HAP-1 (cell line): ENCODE data around the gene RUFY1.

Experiments
- DNase-seq, 2 experiments: peaks; one replicate each; pipeline ENCODE4 v3.0.0-alpha.2; 2016 to 2020; ENCODE audit warnings: low spot score in 2 of 2
- H3K27me3 ChIP-seq: fragments of 250-450 bp; sonication (Bioruptor Pico); 2 replicates; pipeline ENCODE4 v1.5.1; 2020; ENCODE audit warnings: low read depth, mild to moderate bottlenecking, moderate library complexity
- H3K36me3 ChIP-seq: fragments of 250-450 bp; sonication (Bioruptor Pico); replicated peaks from 2 replicates; pipeline ENCODE4 v1.5.1; 2020; ENCODE audit warnings: mild to moderate bottlenecking
- H3K4me1 ChIP-seq: fragments of 250-450 bp; sonication (Bioruptor Pico); 2 replicates; pipeline ENCODE4 v1.5.1; 2020; ENCODE audit warnings: mild to moderate bottlenecking
- H3K4me3 ChIP-seq: fragments of 250-450 bp; sonication (Bioruptor Pico); 2 replicates; pipeline ENCODE4 v1.5.1; 2020; ENCODE audit warnings: mild to moderate bottlenecking, moderate library complexity
- H3K9me3 ChIP-seq: fragments of 250-450 bp; sonication (Bioruptor Pico); 2 replicates; pipeline ENCODE4 v1.5.1; 2020; ENCODE audit warnings: mild to moderate bottlenecking, moderate library complexity
- in situ Hi-C: fragments of 300-500 bp; cut with MboI; formaldehyde crosslinking; loops from 3 replicates; pipeline ENCODE4 v1.14.3; 2020; ENCODE audit warnings: low sequenced_read_pairs, inconsistent platforms, mixed read lengths

RUFY1 gene

GRCh38 chr5:179603308-179603707 is 53.0 kb downstream of the RUFY1 start:
- no peak for DNase-seq
- Histone ChIP-seq H3K4me1 (peaks cover 11% of the 10 kb centered on the region), H3K9me3 (no peaks in the 10 kb centered on the region), H3K27me3 (no peaks in the 10 kb centered on the region), H3K36me3 (peaks cover 73% of the 10 kb centered on the region), H3K4me3 (no peak overlapping the region)
- in situ Hi-C loops: no loop called here

- Histone ChIP-seq H3K27me3 (no peaks in the 10 kb centered on the region), H3K4me3 (no peak overlapping the region), H3K36me3 (peaks cover 71% of the 10 kb centered on the region), H3K4me1 (peaks cover 2% of the 10 kb centered on the region), H3K9me3 (no peaks in the 10 kb centered on the region)
- no peak for DNase-seq
- in situ Hi-C loops: no loop called here
Observed at GRCh38 chr5:179605026-179605833, 54.9 kb downstream of the RUFY1 start.

- Histone ChIP-seq H3K4me3 (no peak overlapping the region), H3K9me3 (no peaks in the 10 kb centered on the region), H3K4me1 (no peaks in the 10 kb centered on the region), H3K27me3 (no peaks in the 10 kb centered on the region), H3K36me3 (peaks cover 75% of the 10 kb centered on the region)
- in situ Hi-C loops: no loop called here
- no peak for DNase-seq
Observed at GRCh38 chr5:179606071-179606909, 55.9 kb downstream of the RUFY1 start.

- no peaks in the 10 kb centered on the region for H3K27me3 ChIP-seq
- in situ Hi-C loops: no loop called here
- no peak overlapping the region for H3K4me3 ChIP-seq
- no peaks in the 10 kb centered on the region for H3K9me3 ChIP-seq
- H3K4me1 ChIP-seq: no peaks in the 10 kb centered on the region
- DNase-seq: no peak
- H3K36me3 ChIP-seq: peaks cover 78% of the 10 kb centered on the region
Observed at GRCh38 chr5:179606910-179607159, 56.5 kb downstream of the RUFY1 start.

- in situ Hi-C loops: no loop called here
- Histone ChIP-seq H3K9me3 (no peaks in the 10 kb centered on the region), H3K4me3 (no peak overlapping the region), H3K27me3 (no peaks in the 10 kb centered on the region), H3K36me3 (peaks cover 77% of the 10 kb centered on the region), H3K4me1 (no peaks in the 10 kb centered on the region)
- DNase-seq: no peak
Observed at GRCh38 chr5:179607160-179607931, 57.0 kb downstream of the RUFY1 start.

- no peak for DNase-seq
- H3K4me1 ChIP-seq: no peaks in the 10 kb centered on the region
- no peak overlapping the region for H3K4me3 ChIP-seq
- no peaks in the 10 kb centered on the region for H3K27me3 ChIP-seq
- in situ Hi-C loops: no loop called here
- H3K36me3 ChIP-seq: peaks cover 79% of the 10 kb centered on the region
- H3K9me3 ChIP-seq: no peaks in the 10 kb centered on the region
Observed at GRCh38 chr5:179608131-179608581, 57.8 kb downstream of the RUFY1 start.

GRCh38 chr5:179609834-179610108 is 59.4 kb downstream of the RUFY1 start:
- H3K27me3 ChIP-seq: no peaks in the 10 kb centered on the region
- no peaks in the 10 kb centered on the region for H3K9me3 ChIP-seq
- H3K4me3 ChIP-seq: no peak overlapping the region
- H3K4me1 ChIP-seq: no peaks in the 10 kb centered on the region
- peaks cover 84% of the 10 kb centered on the region for H3K36me3 ChIP-seq
- in situ Hi-C loops: loop anchor here (10.0 kb wide), 1 partner anchor 115 kb away; no protein-coding TSS in a partner anchor
- DNase-seq: no peak

- in situ Hi-C loops: loop anchor here (10.0 kb wide), 1 partner anchor 114 kb away; no protein-coding TSS in a partner anchor
- no peaks in the 10 kb centered on the region for H3K9me3 ChIP-seq
- H3K36me3 ChIP-seq: peaks cover 89% of the 10 kb centered on the region
- no peak for DNase-seq
- no peaks in the 10 kb centered on the region for H3K27me3 ChIP-seq
- H3K4me1 ChIP-seq: no peaks in the 10 kb centered on the region
- no peak overlapping the region for H3K4me3 ChIP-seq
Observed at GRCh38 chr5:179610109-179610902, 60.0 kb downstream of the RUFY1 start.

GRCh38 chr5:179610903-179611265 is 60.5 kb downstream of the RUFY1 start:
- in situ Hi-C loops: loop anchor here (10.0 kb wide), 1 partner anchor 114 kb away; no protein-coding TSS in a partner anchor
- Histone ChIP-seq H3K4me3 (no peak overlapping the region), H3K4me1 (no peaks in the 10 kb centered on the region), H3K9me3 (no peaks in the 10 kb centered on the region), H3K36me3 (peaks cover 89% of the 10 kb centered on the region), H3K27me3 (no peaks in the 10 kb centered on the region)
- no peak for DNase-seq

- H3K9me3 ChIP-seq: no peaks in the 10 kb centered on the region
- H3K4me3 ChIP-seq: no peak overlapping the region
- no peaks in the 10 kb centered on the region for H3K4me1 ChIP-seq
- no peak for DNase-seq
- H3K36me3 ChIP-seq: peaks cover 91% of the 10 kb centered on the region
- no peaks in the 10 kb centered on the region for H3K27me3 ChIP-seq
- in situ Hi-C loops: loop anchor here (10.0 kb wide), 1 partner anchor 112 kb away; no protein-coding TSS in a partner anchor
Observed at GRCh38 chr5:179612577-179613459, 62.5 kb downstream of the RUFY1 start.

- H3K36me3 ChIP-seq: peaks cover 93% of the 10 kb centered on the region
Observed at GRCh38 chr5:179613460-179614071, 63.2 kb downstream of the RUFY1 start.

GRCh38 chr5:179614745-179615144 is 64.4 kb downstream of the RUFY1 start:
- DNase-seq: no peak
- H3K4me1 ChIP-seq: peaks cover 11% of the 10 kb centered on the region
- H3K9me3 ChIP-seq: no peaks in the 10 kb centered on the region
- H3K36me3 ChIP-seq: peaks cover 98% of the 10 kb centered on the region
- in situ Hi-C loops: loop anchor here (10.0 kb wide), 1 partner anchor 110 kb away; no protein-coding TSS in a partner anchor
- no peaks in the 10 kb centered on the region for H3K27me3 ChIP-seq
- no peak overlapping the region for H3K4me3 ChIP-seq

More at GRCh38 chr5:179613460-179614071, 63.2 kb downstream of the RUFY1 start:
- no peaks in the 10 kb centered on the region for H3K27me3 ChIP-seq
- in situ Hi-C loops: loop anchor here (10.0 kb wide), 1 partner anchor 111 kb away; no protein-coding TSS in a partner anchor
- H3K9me3 ChIP-seq: no peaks in the 10 kb centered on the region
- H3K4me1 ChIP-seq: no peaks in the 10 kb centered on the region; the same call in 1 of the 2 replicates
- no peak for DNase-seq
- no peak overlapping the region for H3K4me3 ChIP-seq
